ENCODE measurements around the gene CCDC91. TPM values are rescaled to one million over a fixed set of nuclear protein-coding genes. Genes with fewer than 3 reads are reported as not detected.

Gene CCDC91, protein sequence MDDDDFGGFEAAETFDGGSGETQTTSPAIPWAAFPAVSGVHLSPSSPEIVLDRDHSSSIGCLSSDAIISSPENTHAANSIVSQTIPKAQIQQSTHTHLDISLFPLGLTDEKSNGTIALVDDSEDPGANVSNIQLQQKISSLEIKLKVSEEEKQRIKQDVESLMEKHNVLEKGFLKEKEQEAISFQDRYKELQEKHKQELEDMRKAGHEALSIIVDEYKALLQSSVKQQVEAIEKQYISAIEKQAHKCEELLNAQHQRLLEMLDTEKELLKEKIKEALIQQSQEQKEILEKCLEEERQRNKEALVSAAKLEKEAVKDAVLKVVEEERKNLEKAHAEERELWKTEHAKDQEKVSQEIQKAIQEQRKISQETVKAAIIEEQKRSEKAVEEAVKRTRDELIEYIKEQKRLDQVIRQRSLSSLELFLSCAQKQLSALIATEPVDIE
- polyA plus RNA-seq = 18.8 to 29.8 TPM (median 26.5 TPM) in 3 replicates
- polyA plus RNA-seq (2011; ENCODE audit: low read depth) = 182 TPM
- polyA plus RNA-seq (2011; cell fraction: cytosol; rRNA removed) = 21.7 and 35.5 TPM in 2 replicates
- polyA plus RNA-seq (2011; cell fraction: nucleus; rRNA removed) = 21.9 and 27.3 TPM in 2 replicates
- polyA plus RNA-seq (2012; ENCODE audit: low replicate concordance) = 20.6 TPM in 2 replicates
- polyA minus RNA-seq = 17.8 to 37.2 TPM (median 26.5 TPM) in 3 replicates
- polyA minus RNA-seq (2011; cell fraction: cytosol; rRNA and poly(A)+ RNA removed) = 32.4 TPM
- polyA minus RNA-seq (2011; cell fraction: nucleus; rRNA and poly(A)+ RNA removed) = 32.4 and 65.9 TPM in 2 replicates

- Histone ChIP-seq H3K27me3 (ENCODE audit: control insufficient read depth, extremely low read depth, insufficient read depth, low read length) (no peaks in the 10 kb centered on the region), H3K9me3 (ENCODE audit: control insufficient read depth, low read depth, low read length) (no peaks in the 10 kb centered on the region), H3K4me3 (ENCODE audit: control insufficient read depth in 2 of 3, extremely low read depth in 1 of 3, insufficient read depth in 2 of 3, low read depth in 1 of 3, low read length in 3 of 3) (peak within 1 kb of the TSS; percentile 73 to 92 (median 74)), H3K9me1 (ENCODE audit: control insufficient read depth, extremely low read depth, insufficient read depth, low read length) (no peaks in the 10 kb centered on the region), H3K9ac (ENCODE audit: control insufficient read depth, extremely low read depth, insufficient read depth, low read length) (peak within 1 kb of the TSS; percentile 96), H2AFZ (ENCODE audit: control insufficient read depth, low read length) (peak within 1 kb of the TSS; percentile 92), H3K79me2 (ENCODE audit: control insufficient read depth, insufficient read depth, low read length) (peaks cover 19% of the 10 kb centered on the region), H3K4me2 (ENCODE audit: control insufficient read depth, extremely low read depth, insufficient read depth, low read depth, low read length) (peak within 1 kb of the TSS; percentile 99), H4K20me1 (ENCODE audit: control insufficient read depth, extremely low read depth, insufficient read depth, low read length) (no peaks in the 10 kb centered on the region), H3K27ac (ENCODE audit: control insufficient read depth, insufficient read depth, low read length) (peak within 1 kb of the TSS; percentile 99), H3K36me3 (ENCODE audit: control insufficient read depth in 2 of 2, extremely low read depth in 1 of 2, insufficient read depth in 2 of 2, low read length in 2 of 2) (no peaks in the 10 kb centered on the region), H3K4me1 (ENCODE audit: control insufficient read depth, extremely low read depth, insufficient read depth, low read length) (peaks cover 17% of the 10 kb centered on the region)
- FAIRE-seq = peak; percentile 20
- dilution Hi-C loops (cut with MboI; ENCODE audit: extremely low pct_ligation_motif_present, low sequenced_read_pairs) = no loop called here
- TF ChIP-seq EZH2 (IDR thresholded peaks at IDR 0.05; ENCODE audit: low read length) = no peak
- TF ChIP-seq CTCF (optimal IDR thresholded peaks at IDR 0.05 in 1 of 3, IDR thresholded peaks at IDR 0.05 in 1 of 3, conservative IDR thresholded peaks at IDR 0.05 in 1 of 3; ENCODE audit: extremely low read depth in 1 of 3, insufficient read depth in 2 of 3, low read length in 3 of 3) = no peak
- peak; percentile 66 for DNase-seq (ENCODE audit: low read depth, low spot score)
These were observed at the start of gene CCDC91 for GRCh38 chr12:28190321-28191050. Gene CCDC91 (plus strand): TSS chr12:28190456. CDS start chr12:28257216, 66,760 bp downstream.

DNA sequence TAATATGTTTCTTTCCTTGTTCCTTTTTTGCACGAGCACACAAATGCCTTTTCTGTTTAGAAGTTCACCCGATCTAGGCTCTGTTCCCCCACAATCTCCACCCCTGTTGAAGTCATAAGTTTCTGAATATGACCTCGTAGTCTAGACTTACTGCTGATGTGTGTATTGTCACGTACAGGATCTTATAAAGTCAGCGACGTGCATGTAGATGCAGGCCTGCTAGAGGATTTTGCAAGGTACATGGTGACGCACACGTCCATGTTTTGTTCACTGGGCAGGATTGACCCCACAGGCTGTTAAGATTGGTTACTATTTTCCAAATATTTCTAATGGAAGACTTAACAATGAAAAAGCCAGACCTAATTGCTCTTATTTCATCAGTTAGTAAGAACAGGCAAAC lies 46.2 kb upstream of the CCDC91 start:
- Histone ChIP-seq H3K4me1 (ENCODE audit: control insufficient read depth, extremely low read depth, insufficient read depth, low read length) (no peaks in the 10 kb centered on the region), H3K36me3 (ENCODE audit: control insufficient read depth in 2 of 2, extremely low read depth in 1 of 2, insufficient read depth in 2 of 2, low read length in 2 of 2) (peaks cover 0 to 4% of the 10 kb centered on the region in 2 experiments), H3K4me2 (ENCODE audit: control insufficient read depth, extremely low read depth, insufficient read depth, low read depth, low read length) (no peak overlapping the region), H3K9me3 (ENCODE audit: control insufficient read depth, low read depth, low read length) (no peaks in the 10 kb centered on the region), H3K79me2 (ENCODE audit: control insufficient read depth, insufficient read depth, low read length) (no peaks in the 10 kb centered on the region), H3K9ac (ENCODE audit: control insufficient read depth, extremely low read depth, insufficient read depth, low read length) (no peak overlapping the region), H3K27me3 (ENCODE audit: control insufficient read depth, extremely low read depth, insufficient read depth, low read length) (no peaks in the 10 kb centered on the region), H3K9me1 (ENCODE audit: control insufficient read depth, extremely low read depth, insufficient read depth, low read length) (no peaks in the 10 kb centered on the region), H3K4me3 (ENCODE audit: control insufficient read depth in 2 of 3, extremely low read depth in 1 of 3, insufficient read depth in 2 of 3, low read depth in 1 of 3, low read length in 3 of 3) (no peak overlapping the region), H4K20me1 (ENCODE audit: control insufficient read depth, extremely low read depth, insufficient read depth, low read length) (no peaks in the 10 kb centered on the region), H2AFZ (ENCODE audit: control insufficient read depth, low read length) (no peak overlapping the region), H3K27ac (ENCODE audit: control insufficient read depth, insufficient read depth, low read length) (no peak overlapping the region)
- FAIRE-seq (no peak), DNase-seq (ENCODE audit: low read depth, low spot score) (no peak)
- TF ChIP-seq CTCF (optimal IDR thresholded peaks at IDR 0.05 in 1 of 3, IDR thresholded peaks at IDR 0.05 in 1 of 3, conservative IDR thresholded peaks at IDR 0.05 in 1 of 3; ENCODE audit: extremely low read depth in 1 of 3, insufficient read depth in 2 of 3, low read length in 3 of 3) (no peak), EZH2 (IDR thresholded peaks at IDR 0.05; ENCODE audit: low read length) (no peak)
- dilution Hi-C loops (cut with MboI; ENCODE audit: extremely low pct_ligation_motif_present, low sequenced_read_pairs) = no loop called here
